CD1c-positive myeloid dendritic cell (primary cell): ENCODE measurements around the gene SAP25.

Experiments used
- DNase-seq: peaks from one replicate; pipeline ENCODE4 v3.0.0-alpha.2; 2016; ENCODE audit errors: extremely low spot score

SAP25 gene

GRCh38 chr7:100573691-100574361, at the start of gene SAP25:
SAP25 (minus strand) TSS chr7:100573900; CDS start chr7:100573742, 158 bp downstream.
- DNase-seq, result no peak

- no peak for DNase-seq
Observed at GRCh38 chr7:100621554-100621953, 47.9 kb upstream of the SAP25 start.

GRCh38 chr7:100620804-100621203, 47.1 kb upstream of the SAP25 start:
- DNase-seq, result no peak

GRCh38 chr7:100620239-100620638, 46.5 kb upstream of the SAP25 start:
- no peak for DNase-seq

GRCh38 chr7:100614308-100614861, 40.7 kb upstream of the SAP25 start:
- DNase-seq, result no peak

- peak; percentile 27 for DNase-seq
Observed at GRCh38 chr7:100613412-100614175, 39.9 kb upstream of the SAP25 start.

- no peak for DNase-seq
Observed at GRCh38 chr7:100612730-100613390, 39.2 kb upstream of the SAP25 start.

- DNase-seq, result peak; percentile 100
Observed at GRCh38 chr7:100611983-100612729, 38.5 kb upstream of the SAP25 start, which contains the start of gene MOSPD3. MOSPD3 (plus strand) TSS chr7:100612540; CDS start chr7:100612792, 252 bp downstream.

- peak; percentile 49 for DNase-seq
Observed at GRCh38 chr7:100609958-100610357, 36.3 kb upstream of the SAP25 start.

- DNase-seq, result no peak
Observed at GRCh38 chr7:100607111-100607510, 33.4 kb upstream of the SAP25 start.

- DNase-seq, result no peak
Observed at GRCh38 chr7:100606313-100606712, 32.6 kb upstream of the SAP25 start.

- peak; percentile 86 for DNase-seq
Observed at GRCh38 chr7:100604976-100605911, 31.5 kb upstream of the SAP25 start.

- DNase-seq, result peak; percentile 85
Observed at GRCh38 chr7:100604028-100604975, 30.6 kb upstream of the SAP25 start.

GRCh38 chr7:100603726-100604027, 30.0 kb upstream of the SAP25 start:
- DNase-seq, result no peak

- DNase-seq, result no peak
Observed at GRCh38 chr7:100602889-100603725, 29.4 kb upstream of the SAP25 start.

GRCh38 chr7:100600730-100601038, 27.0 kb upstream of the SAP25 start:
- DNase-seq, result no peak

GRCh38 chr7:100599911-100600729, 26.4 kb upstream of the SAP25 start:
- DNase-seq, result no peak

GRCh38 chr7:100598425-100598824, 24.7 kb upstream of the SAP25 start:
- no peak for DNase-seq
